Inflammatory macrophage treated with lipopolysaccharide for 1 hour (primary cell): ENCODE measurements around the gene CR1L.
"Not testable (repeated sequence)": the region's sequence is repeated elsewhere in the genome, so short reads cannot be mapped to it uniquely, and the experiment has no call there.

Experiments
- DNase-seq, 2 donors: peaks; one replicate each; pipeline ENCODE4 v3.0.0-alpha.2; 2020 to 2022

Gene CR1L

GRCh38 chr1:207690551-207690950 is 45.6 kb downstream of the CR1L start:
- DNase-seq, result not testable (repeated sequence)

- DNase-seq, result no peak
Observed at GRCh38 chr1:207691010-207691409, 46.1 kb downstream of the CR1L start.

GRCh38 chr1:207691841-207692240 is 46.9 kb downstream of the CR1L start:
- peak; percentile 3 to 54 for DNase-seq

- DNase-seq, result not testable (repeated sequence)
Observed at GRCh38 chr1:207692291-207692690, 47.4 kb downstream of the CR1L start.

GRCh38 chr1:207695891-207696290 is 51.0 kb downstream of the CR1L start:
- DNase-seq, result no peak

- DNase-seq, result peak; percentile 36 to 81
Observed at GRCh38 chr1:207698822-207699483, 54.0 kb downstream of the CR1L start.

GRCh38 chr1:207702317-207702716 is 57.4 kb downstream of the CR1L start:
- no peak for DNase-seq

- DNase-seq, result no peak
Observed at GRCh38 chr1:207703712-207704111, 58.8 kb downstream of the CR1L start.

GRCh38 chr1:207708004-207708403 is 63.1 kb downstream of the CR1L start:
- DNase-seq, result not testable (repeated sequence)

- DNase-seq, result no peak
Observed at GRCh38 chr1:207711285-207711684, 66.4 kb downstream of the CR1L start.

GRCh38 chr1:207712701-207713100 is 67.8 kb downstream of the CR1L start:
- DNase-seq, result not testable (repeated sequence)

GRCh38 chr1:207713529-207713928 is 68.6 kb downstream of the CR1L start:
- DNase-seq, result no peak

- no peak for DNase-seq
Observed at GRCh38 chr1:207719234-207719633, 74.3 kb downstream of the CR1L start.

GRCh38 chr1:207728200-207728858 is 83.4 kb downstream of the CR1L start:
- DNase-seq, result not testable (repeated sequence)

GRCh38 chr1:207737503-207738157 is 92.7 kb downstream of the CR1L start:
- not testable (repeated sequence) for DNase-seq

GRCh38 chr1:207738158-207738659 is 93.3 kb downstream of the CR1L start:
- not testable (repeated sequence) for DNase-seq

- no peak for DNase-seq
Observed at GRCh38 chr1:207740207-207740606, 95.3 kb downstream of the CR1L start.

- DNase-seq, result peak; percentile 62 to 67
Observed at GRCh38 chr1:207742850-207743555, 98.1 kb downstream of the CR1L start.

GRCh38 chr1:207744000-207744534 is 99.1 kb downstream of the CR1L start:
- no peak for DNase-seq

- no peak for DNase-seq
Observed at GRCh38 chr1:207745285-207745684, 100.4 kb downstream of the CR1L start.

GRCh38 chr1:207745839-207746767 is 101.2 kb downstream of the CR1L start:
- DNase-seq, result no peak
